GM12865 (cell line): ENCODE measurements around the gene EXOC8.

Source experiments
- DNase-seq: peaks from one replicate; pipeline ENCODE4 v3.0.0; 2010; ENCODE audit warnings: low read depth
- H3K4me3 ChIP-seq: 2 replicates; pipeline ENCODE4 v1.5.1; 2011; ENCODE audit warnings: mild to moderate bottlenecking, low read depth, low read length, control low read depth
- TF ChIP-seq, protein P1 (sequence below): IDR thresholded peaks from 2 replicates; pipeline ENCODE4 v1.5.1; 2011; ENCODE audit warnings: low read length, control low read depth, low read depth, inconsistent platforms; ENCODE audit not compliant: insufficient read depth; ENCODE audit errors: missing control alignments

The EXOC8 gene

DNA sequence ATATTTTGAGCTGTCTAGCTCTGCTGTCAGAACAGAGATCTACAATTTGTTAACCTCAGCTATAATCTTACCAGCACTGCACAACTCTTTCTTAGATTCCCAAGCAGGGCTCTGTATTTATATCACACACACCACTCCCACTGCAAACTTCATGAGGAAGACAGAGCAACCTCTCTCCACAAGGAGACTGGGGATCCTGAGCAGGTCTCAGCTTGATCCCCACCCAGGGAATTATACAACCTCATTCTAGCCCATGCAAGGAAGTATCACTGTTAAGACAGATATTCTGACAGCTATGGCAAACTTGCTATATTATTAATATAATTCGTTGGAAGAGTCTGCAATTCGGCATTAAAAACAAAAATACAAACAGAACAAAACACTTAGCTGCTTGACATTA is 44.1 kb upstream of the EXOC8 start:
- no peak for DNase-seq
- no peak overlapping the region for H3K4me3 ChIP-seq
- TF ChIP-seq, protein P1, sequence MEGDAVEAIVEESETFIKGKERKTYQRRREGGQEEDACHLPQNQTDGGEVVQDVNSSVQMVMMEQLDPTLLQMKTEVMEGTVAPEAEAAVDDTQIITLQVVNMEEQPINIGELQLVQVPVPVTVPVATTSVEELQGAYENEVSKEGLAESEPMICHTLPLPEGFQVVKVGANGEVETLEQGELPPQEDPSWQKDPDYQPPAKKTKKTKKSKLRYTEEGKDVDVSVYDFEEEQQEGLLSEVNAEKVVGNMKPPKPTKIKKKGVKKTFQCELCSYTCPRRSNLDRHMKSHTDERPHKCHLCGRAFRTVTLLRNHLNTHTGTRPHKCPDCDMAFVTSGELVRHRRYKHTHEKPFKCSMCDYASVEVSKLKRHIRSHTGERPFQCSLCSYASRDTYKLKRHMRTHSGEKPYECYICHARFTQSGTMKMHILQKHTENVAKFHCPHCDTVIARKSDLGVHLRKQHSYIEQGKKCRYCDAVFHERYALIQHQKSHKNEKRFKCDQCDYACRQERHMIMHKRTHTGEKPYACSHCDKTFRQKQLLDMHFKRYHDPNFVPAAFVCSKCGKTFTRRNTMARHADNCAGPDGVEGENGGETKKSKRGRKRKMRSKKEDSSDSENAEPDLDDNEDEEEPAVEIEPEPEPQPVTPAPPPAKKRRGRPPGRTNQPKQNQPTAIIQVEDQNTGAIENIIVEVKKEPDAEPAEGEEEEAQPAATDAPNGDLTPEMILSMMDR: no peak

DNA sequence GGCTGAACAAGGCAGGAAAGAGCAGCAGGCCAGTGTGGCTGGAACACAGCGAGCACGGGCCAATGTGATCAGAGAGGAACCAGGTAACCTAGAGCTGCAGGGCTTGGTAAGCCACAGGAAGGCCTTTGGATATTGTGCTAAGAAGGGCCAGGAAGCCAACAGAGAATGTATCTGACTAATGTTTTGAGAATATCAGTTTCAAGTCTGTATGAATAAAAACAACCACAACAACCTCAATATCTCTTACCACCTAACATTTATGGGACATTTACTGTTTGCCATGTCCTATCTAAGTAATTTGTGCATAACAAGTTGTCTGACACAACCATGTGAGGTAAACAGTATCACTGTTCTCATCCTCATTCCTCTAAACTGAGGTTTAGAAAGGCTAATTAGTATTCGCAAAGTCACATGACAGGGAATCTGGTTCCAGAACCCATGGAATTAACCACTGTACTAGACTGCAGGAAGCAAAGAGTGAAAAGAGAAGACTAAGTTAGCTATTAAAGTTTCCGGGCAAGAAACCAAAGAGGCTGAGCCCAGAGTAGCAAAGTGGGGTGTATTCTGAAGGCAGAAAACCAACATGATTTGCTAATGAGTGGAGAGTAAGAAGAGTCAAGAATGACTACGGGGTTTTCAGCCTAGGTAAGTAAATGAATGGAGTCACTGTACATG is 39.4 kb upstream of the EXOC8 start:
- TF ChIP-seq, protein P1: no peak
- DNase-seq: peak; percentile 19
- H3K4me3 ChIP-seq: no peak overlapping the region

DNA sequence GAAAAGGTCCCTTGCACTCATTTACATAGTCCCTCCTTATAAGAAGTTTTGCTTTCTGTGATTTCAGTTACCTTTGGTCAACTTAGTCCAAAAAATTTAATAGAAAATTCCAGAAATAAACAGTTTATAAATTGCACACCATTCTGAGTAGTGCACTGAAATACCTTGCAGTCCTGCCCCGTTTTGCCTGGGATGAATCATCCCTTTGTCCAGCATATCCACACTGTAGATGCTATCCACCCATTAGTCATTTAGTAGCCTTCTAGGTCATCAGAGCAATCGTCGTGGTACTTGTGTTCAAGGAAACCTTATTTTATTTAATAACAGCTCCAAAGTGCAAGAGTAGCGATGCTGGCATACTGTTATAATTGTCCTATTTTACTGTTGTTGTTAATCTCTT is 38.4 kb upstream of the EXOC8 start:
- TF ChIP-seq, protein P1: no peak
- H3K4me3 ChIP-seq: no peak overlapping the region
- DNase-seq: no peak

DNA sequence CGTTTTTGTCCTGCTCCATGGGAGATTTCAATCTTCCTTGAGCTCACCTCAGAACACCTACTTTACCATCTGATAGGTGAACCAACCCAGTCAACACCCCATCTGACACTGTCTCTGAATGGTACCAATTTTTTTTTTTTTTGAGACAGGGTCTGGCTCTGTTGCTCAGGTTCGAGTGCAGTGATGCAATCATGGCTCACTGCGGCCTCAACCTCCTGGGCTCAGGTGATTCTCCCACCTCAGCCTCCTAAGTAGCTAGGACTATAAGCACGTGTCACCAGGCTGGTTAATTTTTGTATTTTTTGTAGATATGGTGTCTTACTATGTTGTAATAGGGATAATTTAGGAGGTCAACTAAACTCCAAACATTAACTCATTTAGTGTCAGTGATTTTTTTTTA is 36.7 kb upstream of the EXOC8 start:
- no peak overlapping the region for H3K4me3 ChIP-seq
- no peak for DNase-seq
- TF ChIP-seq, protein P1: no peak

DNA sequence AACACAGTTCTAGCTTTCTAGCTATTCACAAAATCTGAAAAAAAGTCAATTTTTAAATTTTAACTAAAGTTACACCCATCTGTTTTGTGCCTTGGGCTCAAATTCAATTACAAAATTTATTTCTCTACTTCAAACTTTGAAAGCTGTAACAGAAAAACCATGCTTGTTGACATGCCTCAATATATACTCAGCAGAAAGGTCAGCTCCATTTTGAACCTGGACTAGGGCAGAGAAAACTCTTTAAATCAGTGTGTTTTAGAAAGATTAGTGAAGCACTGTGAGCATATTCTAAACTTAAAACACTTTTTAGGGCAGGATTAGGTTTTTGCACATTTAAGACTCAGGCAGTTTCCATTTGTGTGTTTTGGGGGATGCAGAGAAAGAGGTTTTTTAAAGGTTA is 34.8 kb upstream of the EXOC8 start:
- DNase-seq: no peak
- H3K4me3 ChIP-seq: no peak overlapping the region
- TF ChIP-seq, protein P1: no peak

DNA sequence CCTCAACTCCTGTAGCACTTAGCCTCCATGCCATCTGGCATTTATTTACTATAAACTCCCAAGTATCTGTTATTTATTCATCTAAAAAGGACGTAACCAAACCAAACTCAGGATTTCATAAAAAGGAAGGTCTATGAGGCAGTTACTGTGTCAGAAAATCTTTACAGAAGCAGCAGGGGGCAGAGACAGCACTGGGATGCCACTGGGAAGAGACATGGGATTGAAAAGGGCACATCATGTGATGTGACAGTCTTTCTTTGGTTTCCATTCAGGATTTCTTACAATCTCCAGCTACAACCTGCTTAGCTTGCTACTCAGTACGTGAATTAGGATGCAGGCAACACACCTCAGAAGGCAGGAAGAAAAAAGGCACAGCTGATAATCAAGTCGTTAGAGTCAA is 31.6 kb upstream of the EXOC8 start:
- no peak for DNase-seq
- no peak overlapping the region for H3K4me3 ChIP-seq
- TF ChIP-seq, protein P1: no peak

DNA sequence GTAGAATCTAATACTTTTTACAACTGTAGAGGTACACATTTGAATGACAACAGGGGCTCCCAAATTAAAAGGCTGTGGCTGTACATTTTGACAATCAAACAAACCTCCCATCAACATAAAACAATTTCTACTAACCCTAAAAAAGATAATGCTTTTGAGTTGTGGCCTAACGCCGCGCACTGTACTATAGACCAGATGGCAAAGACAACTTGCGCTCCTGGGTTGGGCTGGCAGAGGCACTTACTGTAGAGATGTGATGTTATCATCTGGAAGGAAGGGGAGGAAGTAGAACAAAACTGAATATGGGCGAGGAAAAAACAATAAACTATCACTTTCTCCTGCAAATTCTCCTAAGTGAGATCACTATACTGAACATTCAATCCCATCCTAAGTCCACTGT is 26.5 kb upstream of the EXOC8 start:
- no peak for DNase-seq
- no peak overlapping the region for H3K4me3 ChIP-seq
- TF ChIP-seq, protein P1: no peak
